Measurements from ENCODE around the gene HIVEP3.

Gene HIVEP3

DNA sequence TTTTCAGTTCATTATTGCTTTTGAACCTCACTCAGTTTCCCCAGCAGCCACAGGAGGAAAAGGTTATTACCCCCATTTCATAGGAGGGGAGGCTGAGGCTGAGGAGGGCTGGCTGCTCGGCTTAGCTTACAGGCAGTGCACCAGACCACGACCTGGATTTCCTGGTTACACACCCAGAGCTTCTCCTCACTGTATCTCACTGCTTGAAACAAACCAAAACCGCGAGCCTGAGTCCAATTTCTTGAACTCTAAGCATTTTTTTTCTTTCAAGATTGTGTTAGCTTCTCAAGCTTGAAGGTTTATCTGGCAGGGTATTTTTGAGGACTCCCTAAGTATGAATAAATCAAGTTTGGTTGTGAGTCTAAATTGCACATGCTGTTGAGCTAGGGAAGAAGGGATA, 245.3 kb downstream of the HIVEP3 start:
- peak overlapping the region; percentile 99 for H3K27ac ChIP-seq (ENCODE audit: low read length)

DNA sequence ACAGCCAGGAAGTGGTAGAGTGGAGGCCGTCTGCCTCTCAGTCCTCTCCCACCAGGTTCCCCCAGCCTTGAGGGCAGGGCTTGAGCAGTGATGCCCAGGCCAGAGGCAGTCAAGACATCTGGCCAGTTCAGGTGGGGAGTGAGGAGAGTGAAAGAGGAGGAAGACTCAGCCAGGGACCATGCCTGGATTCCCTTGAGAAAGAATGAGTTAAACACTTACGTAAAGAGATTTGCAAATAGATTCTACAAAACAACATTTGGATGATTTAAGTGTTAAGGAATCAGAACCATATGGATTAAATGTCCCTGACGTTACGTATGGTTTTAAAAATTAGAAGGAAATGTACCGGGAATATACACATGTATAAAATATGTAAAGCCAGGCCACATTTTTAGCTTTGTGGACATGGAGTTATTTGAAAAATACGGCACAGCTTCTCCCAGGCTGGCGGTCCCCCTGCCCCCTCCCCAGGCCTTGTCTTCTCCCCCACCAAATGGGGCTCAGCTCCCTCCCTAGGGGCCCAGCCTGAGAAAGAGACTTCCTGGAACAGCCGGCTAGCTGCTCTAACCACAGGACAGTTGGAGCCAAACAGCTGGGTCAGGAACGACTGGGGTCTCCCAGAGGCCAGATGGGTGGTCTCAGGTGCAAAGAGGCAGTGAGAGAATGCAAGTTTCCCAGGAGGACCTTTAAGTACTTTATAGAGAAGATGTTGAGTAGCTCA, 245.9 kb downstream of the HIVEP3 start:
- peak overlapping the region; percentile 58 for H3K9ac ChIP-seq (ENCODE audit: low read depth, low read length)
- H3K27me3 ChIP-seq (ENCODE audit: insufficient read depth, low read length, poor library complexity), result no peaks in the 10 kb centered on the region
- H3K4me2 ChIP-seq (ENCODE audit: insufficient read depth, low read length), result peak overlapping the region; percentile 57
- peaks cover 84% of the 10 kb centered on the region for H3K79me2 ChIP-seq (ENCODE audit: insufficient read depth, low read length)
- peak overlapping the region in 1 of 2 experiments; percentile 31; a peak in 2 of 4 replicates for H3K4me3 ChIP-seq (ENCODE audit: low read depth in 1 of 2, low read length in 2 of 2)
- no peak overlapping the region for H2AFZ ChIP-seq (ENCODE audit: low read depth, low read length)
- TF ChIP-seq, protein P1, sequence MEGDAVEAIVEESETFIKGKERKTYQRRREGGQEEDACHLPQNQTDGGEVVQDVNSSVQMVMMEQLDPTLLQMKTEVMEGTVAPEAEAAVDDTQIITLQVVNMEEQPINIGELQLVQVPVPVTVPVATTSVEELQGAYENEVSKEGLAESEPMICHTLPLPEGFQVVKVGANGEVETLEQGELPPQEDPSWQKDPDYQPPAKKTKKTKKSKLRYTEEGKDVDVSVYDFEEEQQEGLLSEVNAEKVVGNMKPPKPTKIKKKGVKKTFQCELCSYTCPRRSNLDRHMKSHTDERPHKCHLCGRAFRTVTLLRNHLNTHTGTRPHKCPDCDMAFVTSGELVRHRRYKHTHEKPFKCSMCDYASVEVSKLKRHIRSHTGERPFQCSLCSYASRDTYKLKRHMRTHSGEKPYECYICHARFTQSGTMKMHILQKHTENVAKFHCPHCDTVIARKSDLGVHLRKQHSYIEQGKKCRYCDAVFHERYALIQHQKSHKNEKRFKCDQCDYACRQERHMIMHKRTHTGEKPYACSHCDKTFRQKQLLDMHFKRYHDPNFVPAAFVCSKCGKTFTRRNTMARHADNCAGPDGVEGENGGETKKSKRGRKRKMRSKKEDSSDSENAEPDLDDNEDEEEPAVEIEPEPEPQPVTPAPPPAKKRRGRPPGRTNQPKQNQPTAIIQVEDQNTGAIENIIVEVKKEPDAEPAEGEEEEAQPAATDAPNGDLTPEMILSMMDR (IDR thresholded peaks at IDR 0.05; ENCODE audit: borderline replicate concordance, extremely low read depth, low read length, poor library complexity, severe bottlenecking), result no peak
- no peak for TF ChIP-seq EZH2 (IDR thresholded peaks at IDR 0.05; ENCODE audit: borderline replicate concordance, low read depth, low read length, severe bottlenecking)
- H3K4me1 ChIP-seq (ENCODE audit: insufficient read depth, low read length), result peaks cover 100% of the 10 kb centered on the region
- 0 out of 2 replicates have a peak, but pooled peaks cover 6% of the 10 kb centered on the region for H4K20me1 ChIP-seq (ENCODE audit: insufficient read depth, low read length)
- peak; percentile 94 for DNase-seq
- peak; percentile 54 for ATAC-seq (ENCODE audit: insufficient read depth, low read depth)
- peaks cover 17% of the 10 kb centered on the region for H3K36me3 ChIP-seq (ENCODE audit: insufficient read depth, low read length)
- no peaks in the 10 kb centered on the region for H3K9me3 ChIP-seq (ENCODE audit: insufficient read depth, low read length, severe bottlenecking)
- H3K27ac ChIP-seq (ENCODE audit: low read length), result peak overlapping the region; percentile 99

More for the DNA sequence above, 245.3 kb downstream of the HIVEP3 start:
- Histone ChIP-seq H3K4me1 (ENCODE audit: insufficient read depth, low read length) (peaks cover 100% of the 10 kb centered on the region), H3K4me2 (ENCODE audit: insufficient read depth, low read length) (peak overlapping the region; percentile 57), H2AFZ (ENCODE audit: low read depth, low read length) (no peak overlapping the region), H3K79me2 (ENCODE audit: insufficient read depth, low read length) (peaks cover 84% of the 10 kb centered on the region), H3K4me3 (ENCODE audit: low read depth in 1 of 2, low read length in 2 of 2) (peak overlapping the region in 1 of 2 experiments; percentile 26; a peak in 1 of 4 replicates), H3K36me3 (ENCODE audit: insufficient read depth, low read length) (peaks cover 18% of the 10 kb centered on the region), H3K9me3 (ENCODE audit: insufficient read depth, low read length, severe bottlenecking) (no peaks in the 10 kb centered on the region), H3K9ac (ENCODE audit: low read depth, low read length) (peak overlapping the region; percentile 58), H4K20me1 (ENCODE audit: insufficient read depth, low read length) (peaks cover 7% of the 10 kb centered on the region; the same call in 1 of the 2 replicates), H3K27me3 (ENCODE audit: insufficient read depth, low read length, poor library complexity) (no peaks in the 10 kb centered on the region)
- DNase-seq (peak; percentile 86), ATAC-seq (ENCODE audit: insufficient read depth, low read depth) (peak; percentile 78)
- TF ChIP-seq EZH2 (IDR thresholded peaks at IDR 0.05; ENCODE audit: borderline replicate concordance, low read depth, low read length, severe bottlenecking), result no peak
- TF ChIP-seq, protein P1 (IDR thresholded peaks at IDR 0.05; ENCODE audit: borderline replicate concordance, extremely low read depth, low read length, poor library complexity, severe bottlenecking), result no peak

DNA sequence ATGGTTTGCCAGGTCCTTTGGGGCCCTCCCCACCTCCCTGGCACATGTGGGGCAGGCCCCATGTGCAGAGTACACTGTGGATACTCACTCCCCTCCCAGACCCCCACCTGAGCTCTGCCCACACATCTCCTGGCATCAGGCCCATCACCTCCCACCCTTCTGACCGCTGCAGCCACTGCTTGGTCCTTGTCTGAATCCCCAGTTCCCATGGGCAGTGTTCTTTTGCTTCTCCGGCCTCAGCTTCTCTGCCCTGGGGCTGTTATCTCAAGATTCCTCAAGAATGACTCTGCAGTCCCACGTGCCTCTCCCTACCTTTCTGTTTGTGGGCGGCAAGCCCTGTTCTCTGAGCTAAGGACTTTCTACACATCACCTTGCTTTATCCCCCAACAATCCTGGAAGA, 246.5 kb downstream of the HIVEP3 start:
- H3K4me2 ChIP-seq (ENCODE audit: insufficient read depth, low read length), result peak overlapping the region; percentile 57
- no peak for DNase-seq

More for the DNA sequence above, 246.5 kb downstream of the HIVEP3 start:
- Histone ChIP-seq H2AFZ (ENCODE audit: low read depth, low read length) (no peak overlapping the region), H3K36me3 (ENCODE audit: insufficient read depth, low read length) (peaks cover 11% of the 10 kb centered on the region), H3K9me3 (ENCODE audit: insufficient read depth, low read length, severe bottlenecking) (no peaks in the 10 kb centered on the region), H3K27me3 (ENCODE audit: insufficient read depth, low read length, poor library complexity) (no peaks in the 10 kb centered on the region), H4K20me1 (ENCODE audit: insufficient read depth, low read length) (peaks cover 8% of the 10 kb centered on the region), H3K27ac (ENCODE audit: low read length) (peak overlapping the region; percentile 99), H3K9ac (ENCODE audit: low read depth, low read length) (peak overlapping the region; percentile 58), H3K4me3 (ENCODE audit: low read depth in 1 of 2, low read length in 2 of 2) (peak overlapping the region in 1 of 2 experiments; percentile 31; a peak in 1 of 4 replicates), H3K4me1 (ENCODE audit: insufficient read depth, low read length) (peaks cover 100% of the 10 kb centered on the region), H3K79me2 (ENCODE audit: insufficient read depth, low read length) (peaks cover 84% of the 10 kb centered on the region)
- TF ChIP-seq, protein P1 (IDR thresholded peaks at IDR 0.05; ENCODE audit: borderline replicate concordance, extremely low read depth, low read length, poor library complexity, severe bottlenecking), result no peak
- TF ChIP-seq EZH2 (IDR thresholded peaks at IDR 0.05; ENCODE audit: borderline replicate concordance, low read depth, low read length, severe bottlenecking), result no peak
- no peak for ATAC-seq (ENCODE audit: insufficient read depth, low read depth)

Data from DND-41 (cell line).